Measurements from ENCODE around the gene ELFN1.
"Not testable (repeated sequence)": the region's sequence is repeated elsewhere in the genome, so short reads cannot be mapped to it uniquely, and the experiment has no call there.

The ELFN1 gene

DNA sequence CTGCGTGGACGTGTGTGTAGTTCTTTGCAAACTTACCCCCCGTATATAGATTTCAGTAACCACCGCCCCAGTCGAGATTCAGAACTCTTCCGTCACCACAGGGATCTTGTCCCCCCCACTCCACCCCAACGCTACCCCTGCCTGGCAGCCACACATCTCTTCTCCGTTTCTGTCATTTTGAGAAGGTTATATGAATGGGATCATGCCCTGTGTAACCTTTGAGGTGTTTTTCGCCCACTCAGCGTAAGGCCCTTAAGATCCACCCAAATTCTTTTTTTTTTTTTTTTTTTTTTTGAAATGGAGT, 83.4 kb downstream of the ELFN1 start:
- H3K4me1 ChIP-seq (ENCODE audit: insufficient read depth, low read length), result no peaks in the 10 kb centered on the region
- H3K9me3 ChIP-seq (ENCODE audit: low read length), result no peaks in the 10 kb centered on the region
- H3K4me3 ChIP-seq (ENCODE audit: low read depth in 1 of 2, low read length in 2 of 2), result no peak overlapping the region
- H3K27me3 ChIP-seq (ENCODE audit: control insufficient read depth in 1 of 2, insufficient read depth in 2 of 2, low read length in 2 of 2), result peaks cover 0 to 26% of the 10 kb centered on the region in 2 donors
- no peak overlapping the region for H3K27ac ChIP-seq (ENCODE audit: low read depth, low read length)
- no peaks in the 10 kb centered on the region for H3K36me3 ChIP-seq (ENCODE audit: insufficient read depth, low read length)
- no peak overlapping the region for H3K9ac ChIP-seq (ENCODE audit: low read length)

DNA sequence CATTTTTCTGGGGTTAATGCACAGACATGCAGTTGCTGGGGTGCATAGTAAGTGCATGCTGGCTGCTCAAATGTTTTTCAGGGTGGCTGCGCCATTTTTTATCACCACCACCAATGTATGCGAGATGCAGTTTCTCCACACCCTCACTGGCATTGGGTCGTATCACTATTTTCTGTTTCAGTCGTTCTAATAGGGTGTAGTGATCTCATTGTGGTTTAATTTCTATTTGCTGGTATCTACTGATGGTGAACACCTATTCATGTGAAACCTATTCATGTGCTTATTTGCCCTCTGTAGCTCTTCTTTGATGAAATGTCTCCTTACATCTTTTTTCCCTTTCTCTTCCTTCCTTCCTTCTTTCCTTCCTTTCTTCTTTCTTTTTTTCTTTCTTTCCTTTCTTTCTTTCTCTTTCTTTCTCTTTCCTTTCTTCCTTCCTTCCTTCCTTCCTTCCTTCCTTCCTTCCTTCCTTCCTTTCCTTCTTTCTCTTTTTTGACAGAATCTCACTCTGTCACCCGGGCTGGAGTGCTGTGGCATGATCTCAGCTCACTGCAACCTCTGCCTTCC, 84.3 kb downstream of the ELFN1 start:
- peaks cover 0 to 17% of the 10 kb centered on the region in 2 donors for H3K27me3 ChIP-seq (ENCODE audit: control insufficient read depth in 1 of 2, insufficient read depth in 2 of 2, low read length in 2 of 2)
- no peaks in the 10 kb centered on the region for H3K4me1 ChIP-seq (ENCODE audit: insufficient read depth, low read length)
- no peak overlapping the region for H3K9ac ChIP-seq (ENCODE audit: low read length)
- no peak overlapping the region for H3K4me3 ChIP-seq (ENCODE audit: low read depth in 1 of 2, low read length in 2 of 2)
- no peak overlapping the region for H3K27ac ChIP-seq (ENCODE audit: low read depth, low read length)
- no peaks in the 10 kb centered on the region for H3K36me3 ChIP-seq (ENCODE audit: insufficient read depth, low read length)
- H3K9me3 ChIP-seq (ENCODE audit: low read length), result no peaks in the 10 kb centered on the region

- no peak overlapping the region for H3K27ac ChIP-seq (ENCODE audit: low read depth, low read length)
- no peaks in the 10 kb centered on the region for H3K9me3 ChIP-seq (ENCODE audit: low read length)
- H3K4me3 ChIP-seq (ENCODE audit: low read depth in 1 of 2, low read length in 2 of 2), result no peak overlapping the region
- H3K9ac ChIP-seq (ENCODE audit: low read length), result no peak overlapping the region
- peaks cover 0 to 5% of the 10 kb centered on the region in 2 donors for H3K27me3 ChIP-seq (ENCODE audit: control insufficient read depth in 1 of 2, insufficient read depth in 2 of 2, low read length in 2 of 2)
- no peaks in the 10 kb centered on the region for H3K36me3 ChIP-seq (ENCODE audit: insufficient read depth, low read length)
- no peaks in the 10 kb centered on the region for H3K4me1 ChIP-seq (ENCODE audit: insufficient read depth, low read length)
Measured at GRCh38 chr7:1755783-1756625, 85.9 kb downstream of the ELFN1 start.

- no peak overlapping the region for H3K27ac ChIP-seq (ENCODE audit: low read depth, low read length)
- H3K9ac ChIP-seq (ENCODE audit: low read length), result no peak overlapping the region
Measured at GRCh38 chr7:1757601-1758000, 87.5 kb downstream of the ELFN1 start.

DNA sequence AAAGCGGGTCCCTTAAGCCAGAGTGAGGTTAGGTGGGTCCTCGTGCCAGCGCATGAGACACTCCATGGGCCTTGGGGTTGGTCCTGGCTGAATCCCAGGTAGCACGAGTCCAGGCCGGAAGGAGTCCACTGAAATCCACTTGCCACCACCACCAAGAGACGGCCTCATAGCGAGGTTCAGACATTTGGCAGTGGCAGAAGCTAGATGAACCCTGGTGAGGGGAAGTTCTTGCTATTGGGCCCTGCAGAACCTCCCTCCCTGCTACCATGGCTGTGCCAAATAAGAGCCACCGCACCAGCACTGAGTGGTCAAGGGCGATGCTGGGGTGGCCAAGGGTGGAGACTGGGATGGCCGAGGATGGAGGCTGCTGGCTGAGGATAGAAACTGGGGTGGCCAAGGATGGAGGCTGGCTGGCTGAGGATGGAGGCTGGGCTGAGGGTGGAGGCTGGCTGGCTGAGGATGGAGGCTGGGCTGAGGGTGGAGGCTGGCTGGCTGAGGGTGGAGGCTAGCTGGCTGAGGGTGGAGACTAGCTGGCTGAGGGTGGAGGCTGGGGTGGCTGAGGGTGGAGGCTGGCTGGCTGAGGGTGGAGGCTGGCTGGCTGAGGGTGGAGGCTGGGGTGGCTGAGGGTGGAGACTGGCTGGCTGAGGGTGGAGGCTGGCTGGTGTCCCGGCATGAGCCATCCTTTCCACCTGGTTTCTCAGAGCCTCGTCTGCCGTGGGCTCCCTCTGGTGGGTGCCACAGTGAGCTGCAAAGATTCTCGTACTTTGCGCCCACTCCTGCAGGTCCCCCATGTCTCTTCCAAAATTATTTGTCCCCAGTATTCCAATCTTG, 88.2 kb downstream of the ELFN1 start:
- Histone ChIP-seq H3K27ac (ENCODE audit: low read depth, low read length) (no peak overlapping the region), H3K27me3 (ENCODE audit: control insufficient read depth in 1 of 2, insufficient read depth in 2 of 2, low read length in 2 of 2) (peaks cover 0 to 5% of the 10 kb centered on the region in 2 donors), H3K9me3 (ENCODE audit: low read length) (no peaks in the 10 kb centered on the region), H3K4me1 (ENCODE audit: insufficient read depth, low read length) (no peaks in the 10 kb centered on the region), H3K36me3 (ENCODE audit: insufficient read depth, low read length) (no peaks in the 10 kb centered on the region), H3K9ac (ENCODE audit: low read length) (no peak overlapping the region), H3K4me3 (ENCODE audit: low read depth in 1 of 2, low read length in 2 of 2) (no peak overlapping the region)

More at GRCh38 chr7:1757601-1758000, 87.5 kb downstream of the ELFN1 start:
- Histone ChIP-seq H3K9me3 (ENCODE audit: low read length) (no peaks in the 10 kb centered on the region), H3K36me3 (ENCODE audit: insufficient read depth, low read length) (no peaks in the 10 kb centered on the region), H3K4me3 (ENCODE audit: low read depth in 1 of 2, low read length in 2 of 2) (no peak overlapping the region), H3K27me3 (ENCODE audit: control insufficient read depth in 1 of 2, insufficient read depth in 2 of 2, low read length in 2 of 2) (peaks cover 0 to 5% of the 10 kb centered on the region in 2 donors), H3K4me1 (ENCODE audit: insufficient read depth, low read length) (no peaks in the 10 kb centered on the region)

GRCh38 chr7:1758859-1759521, 88.9 kb downstream of the ELFN1 start:
- Histone ChIP-seq H3K9ac (ENCODE audit: low read length) (no peak overlapping the region), H3K27me3 (ENCODE audit: control insufficient read depth in 1 of 2, insufficient read depth in 2 of 2, low read length in 2 of 2) (peaks cover 0 to 5% of the 10 kb centered on the region in 2 donors), H3K4me1 (ENCODE audit: insufficient read depth, low read length) (no peaks in the 10 kb centered on the region), H3K27ac (ENCODE audit: low read depth, low read length) (no peak overlapping the region), H3K36me3 (ENCODE audit: insufficient read depth, low read length) (no peaks in the 10 kb centered on the region), H3K4me3 (ENCODE audit: low read depth in 1 of 2, low read length in 2 of 2) (no peak overlapping the region), H3K9me3 (ENCODE audit: low read length) (no peaks in the 10 kb centered on the region)

DNA sequence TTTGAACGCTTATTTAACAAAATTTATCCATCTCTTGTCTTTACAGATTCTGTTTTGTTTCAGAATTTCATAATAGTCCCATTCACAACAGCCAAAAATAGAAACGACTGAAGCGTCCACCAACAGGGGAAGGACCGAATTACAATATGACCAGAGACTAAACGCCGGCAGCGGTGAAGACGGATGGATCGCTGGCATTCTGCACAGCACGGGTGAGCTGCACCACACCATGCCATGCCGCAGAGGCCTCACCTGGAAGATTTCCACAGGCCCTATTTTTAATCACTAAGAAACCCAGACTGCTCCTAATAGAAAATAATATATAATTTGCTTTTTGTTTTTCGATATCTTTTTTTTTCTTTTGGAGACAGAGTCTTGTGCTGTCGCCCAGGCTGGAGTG, 91.0 kb downstream of the ELFN1 start:
- no peaks in the 10 kb centered on the region for H3K9me3 ChIP-seq (ENCODE audit: low read length)
- no peak overlapping the region for H3K4me3 ChIP-seq (ENCODE audit: low read depth in 1 of 2, low read length in 2 of 2)
- peaks cover 0 to 5% of the 10 kb centered on the region in 2 donors for H3K27me3 ChIP-seq (ENCODE audit: control insufficient read depth in 1 of 2, insufficient read depth in 2 of 2, low read length in 2 of 2)
- H3K36me3 ChIP-seq (ENCODE audit: insufficient read depth, low read length), result no peaks in the 10 kb centered on the region
- H3K27ac ChIP-seq (ENCODE audit: low read depth, low read length), result no peak overlapping the region
- H3K9ac ChIP-seq (ENCODE audit: low read length), result no peak overlapping the region
- H3K4me1 ChIP-seq (ENCODE audit: insufficient read depth, low read length), result no peaks in the 10 kb centered on the region

- Histone ChIP-seq H3K27me3 (ENCODE audit: control insufficient read depth in 1 of 2, insufficient read depth in 2 of 2, low read length in 2 of 2) (peaks cover 0 to 5% of the 10 kb centered on the region in 2 donors), H3K4me3 (ENCODE audit: low read depth in 1 of 2, low read length in 2 of 2) (no peak overlapping the region), H3K4me1 (ENCODE audit: insufficient read depth, low read length) (no peaks in the 10 kb centered on the region), H3K36me3 (ENCODE audit: insufficient read depth, low read length) (no peaks in the 10 kb centered on the region), H3K9ac (ENCODE audit: low read length) (no peak overlapping the region), H3K9me3 (ENCODE audit: low read length) (no peaks in the 10 kb centered on the region), H3K27ac (ENCODE audit: low read depth, low read length) (no peak overlapping the region)
Measured at GRCh38 chr7:1761774-1762173, 91.7 kb downstream of the ELFN1 start.

DNA sequence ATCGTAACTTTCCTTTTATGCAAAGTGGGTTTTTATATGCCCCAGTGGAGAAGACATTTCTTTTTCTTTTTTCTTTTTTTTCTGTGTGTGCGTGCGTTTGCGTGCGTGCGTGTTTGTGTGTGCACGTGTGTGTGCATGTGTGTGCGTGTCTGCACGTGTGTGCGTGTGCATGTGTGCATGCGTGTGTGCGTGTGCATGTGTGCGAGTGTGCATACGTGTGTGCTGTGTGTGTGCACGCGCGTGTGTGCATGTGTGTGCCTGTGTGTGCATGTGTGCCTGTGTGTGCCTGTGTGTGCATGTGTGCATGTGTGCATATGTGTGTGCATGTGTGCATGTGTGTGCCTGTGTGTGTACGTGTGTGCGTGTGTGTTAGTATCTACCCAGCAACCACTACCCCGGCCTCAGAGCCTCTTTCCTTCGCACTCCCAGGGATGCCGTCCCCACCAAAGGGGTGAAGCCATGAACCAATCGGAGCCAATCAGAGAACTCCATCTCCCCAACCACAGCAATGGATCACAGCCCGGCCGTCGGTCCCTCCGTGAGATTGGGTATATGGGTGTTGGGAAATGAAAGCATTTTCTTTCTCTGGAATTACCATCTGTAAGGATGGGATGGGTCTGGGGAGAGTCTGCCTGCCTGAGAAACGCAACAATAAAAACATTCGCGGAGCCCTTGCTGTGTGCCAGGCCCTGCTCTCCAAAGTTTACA, 92.3 kb downstream of the ELFN1 start:
- H3K9me3 ChIP-seq (ENCODE audit: low read length), result no peaks in the 10 kb centered on the region
- no peaks in the 10 kb centered on the region for H3K36me3 ChIP-seq (ENCODE audit: insufficient read depth, low read length)
- H3K27ac ChIP-seq (ENCODE audit: low read depth, low read length), result no peak overlapping the region
- no peaks in the 10 kb centered on the region for H3K4me1 ChIP-seq (ENCODE audit: insufficient read depth, low read length)
- H3K4me3 ChIP-seq (ENCODE audit: low read depth in 1 of 2, low read length in 2 of 2), result no peak overlapping the region
- H3K9ac ChIP-seq (ENCODE audit: low read length), result no peak overlapping the region
- peaks cover 0 to 5% of the 10 kb centered on the region in 2 donors for H3K27me3 ChIP-seq (ENCODE audit: control insufficient read depth in 1 of 2, insufficient read depth in 2 of 2, low read length in 2 of 2)

DNA sequence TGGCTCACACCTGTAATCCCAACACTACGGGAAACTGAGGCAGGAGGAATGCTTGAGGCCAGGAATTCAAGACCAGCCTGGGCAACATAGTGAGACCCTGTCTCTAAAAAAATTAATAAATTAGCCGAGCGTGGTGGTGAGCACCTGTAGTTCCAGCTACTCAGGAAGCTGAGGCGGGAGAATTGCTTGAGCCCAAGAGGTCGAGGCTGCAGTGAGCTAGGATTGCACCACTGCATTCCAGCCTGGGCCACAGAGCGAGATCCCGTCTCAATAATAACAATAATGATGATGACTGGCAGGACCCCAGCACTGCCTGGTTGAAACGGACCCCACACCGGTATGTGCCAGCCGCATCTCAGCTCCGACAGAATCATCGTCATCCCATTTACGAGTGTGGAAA, 93.0 kb downstream of the ELFN1 start:
- H3K27me3 ChIP-seq (ENCODE audit: control insufficient read depth in 1 of 2, insufficient read depth in 2 of 2, low read length in 2 of 2), result peaks cover 0 to 4% of the 10 kb centered on the region in 2 donors
- H3K4me3 ChIP-seq (ENCODE audit: low read depth in 1 of 2, low read length in 2 of 2), result no peak overlapping the region
- H3K4me1 ChIP-seq (ENCODE audit: insufficient read depth, low read length), result no peaks in the 10 kb centered on the region
- no peak overlapping the region for H3K27ac ChIP-seq (ENCODE audit: low read depth, low read length)
- no peaks in the 10 kb centered on the region for H3K9me3 ChIP-seq (ENCODE audit: low read length)
- H3K36me3 ChIP-seq (ENCODE audit: insufficient read depth, low read length), result no peaks in the 10 kb centered on the region
- no peak overlapping the region for H3K9ac ChIP-seq (ENCODE audit: low read length)

DNA sequence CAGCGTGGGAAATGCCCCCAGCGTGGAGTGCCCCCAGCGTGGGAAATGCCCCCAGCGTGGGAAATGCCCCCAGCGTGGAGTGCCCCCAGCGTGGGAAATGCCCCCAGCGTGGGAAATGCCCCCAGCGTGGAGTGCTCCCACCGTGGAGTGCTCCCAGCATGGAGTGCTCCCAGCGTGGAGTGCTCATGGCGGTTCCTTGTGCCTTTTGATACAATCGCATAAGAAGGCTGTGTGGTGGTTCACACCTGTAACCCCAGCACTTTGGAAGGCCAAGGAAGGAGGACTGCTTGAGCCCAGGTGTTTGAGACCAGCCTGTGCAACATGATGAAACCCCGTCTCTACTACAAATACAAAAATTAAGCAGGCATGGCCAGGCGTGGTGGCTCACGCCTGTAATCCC, 93.8 kb downstream of the ELFN1 start:
- H3K4me3 ChIP-seq (ENCODE audit: low read depth in 1 of 2, low read length in 2 of 2); H3K27ac ChIP-seq (ENCODE audit: low read depth, low read length); H3K4me1 ChIP-seq (ENCODE audit: insufficient read depth, low read length); H3K9me3 ChIP-seq (ENCODE audit: low read length); H3K36me3 ChIP-seq (ENCODE audit: insufficient read depth, low read length); H3K9ac ChIP-seq (ENCODE audit: low read length); H3K27me3 ChIP-seq (ENCODE audit: control insufficient read depth in 1 of 2, insufficient read depth in 2 of 2, low read length in 2 of 2): not testable (repeated sequence)
